ENCODE measurements around the gene IGBP1. TPM values are rescaled to one million over a fixed set of nuclear protein-coding genes. Genes with fewer than 3 reads are reported as not detected.

The IGBP1 gene
- total RNA-seq (64.0 TPM), polyA plus RNA-seq (10 to 100 TPM; 75.9 to 91.3 (median 81.6) TPM)

DNA sequence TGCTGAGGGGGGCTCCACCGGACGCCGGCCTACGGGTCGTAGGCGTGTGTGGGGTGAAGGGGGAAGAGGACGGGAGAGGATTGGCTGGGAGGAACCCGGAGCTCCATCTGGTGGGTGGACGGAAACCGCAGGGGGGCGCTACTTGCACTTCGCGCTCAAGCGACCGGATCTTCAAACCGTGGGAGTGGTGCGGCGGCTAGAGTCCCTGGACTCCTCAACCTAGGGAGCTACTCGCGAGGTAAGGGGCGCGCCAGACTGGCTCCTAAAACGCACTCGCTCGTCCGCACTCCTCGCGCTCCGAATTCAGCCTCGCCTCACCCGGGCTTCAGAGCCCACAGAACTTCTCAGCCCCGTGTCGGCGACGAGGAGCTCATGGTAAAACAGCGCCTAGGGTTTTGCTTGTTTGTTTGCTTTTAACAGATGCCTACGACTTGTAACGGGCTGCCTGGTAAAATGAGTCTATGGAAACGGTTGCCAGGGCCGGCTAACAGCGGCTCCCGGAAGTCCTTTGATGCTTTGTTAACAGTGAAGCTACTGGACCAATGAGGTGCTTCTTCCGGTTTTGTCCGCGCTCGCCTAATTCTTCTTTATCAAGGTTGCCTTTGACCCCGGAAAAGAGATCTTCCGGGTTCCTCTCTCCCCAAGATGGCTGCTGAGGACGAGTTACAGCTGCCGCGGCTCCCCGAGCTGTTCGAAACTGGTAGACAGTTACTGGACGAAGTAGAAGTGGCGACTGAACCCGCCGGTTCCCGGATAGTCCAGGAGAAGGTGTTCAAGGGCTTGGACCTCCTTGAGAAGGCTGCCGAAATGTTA is at the start of gene IGBP1:
Gene IGBP1, plus strand, starts transcription at position 145 of the 813 bp plus-strand sequence. Its CDS starts 501 bp downstream, at position 646.
- H3K4me3 Mint-ChIP-seq, result peak within 1 kb of the TSS; percentile 95 to 99 (median 98)
- peaks cover 13% of the 10 kb centered on the region for H3K36me3 Mint-ChIP-seq
- H3K27ac Mint-ChIP-seq, result peak within 1 kb of the TSS; percentile 97 to 98 (median 97)
- Histone ChIP-seq H3K36me3 (ENCODE audit: control insufficient read depth, insufficient read depth, low read length) (peaks cover 6% of the 10 kb centered on the region), H3K27ac (ENCODE audit: insufficient read depth, low read length, poor library complexity, severe bottlenecking) (peak within 1 kb of the TSS; percentile 86), H3K27me3 (ENCODE audit: control insufficient read depth, insufficient read depth, low read length) (no peaks in the 10 kb centered on the region), H3K4me3 (ENCODE audit: low read depth, low read length) (peak within 1 kb of the TSS; percentile 97), H3K4me1 (ENCODE audit: control insufficient read depth, insufficient read depth, low read length, poor library complexity, severe bottlenecking) (peaks cover 19% of the 10 kb centered on the region), H3K9me3 (ENCODE audit: control insufficient read depth in 2 of 2, low read length in 2 of 2) (no peaks in the 10 kb centered on the region)
- ATAC-seq (ENCODE audit: low read depth in 2 of 2) (peak; percentile 89), DNase-seq (peak; percentile 76 to 92 (median 85))
- H3K9me3 Mint-ChIP-seq, result no peaks in the 10 kb centered on the region
- H3K27me3 Mint-ChIP-seq, result no peaks in the 10 kb centered on the region
- H3K4me1 Mint-ChIP-seq, result peaks cover 0 to 46% (median 20%) of the 10 kb centered on the region in 4 donors

- Mint-ChIP-seq H3K4me3 (no peak overlapping the region), H3K27me3 (peaks cover 8% of the 10 kb centered on the region), H3K36me3 (no peaks in the 10 kb centered on the region), H3K27ac (no peak overlapping the region), H3K9me3 (peaks cover 0 to 1% (median 0%) of the 10 kb centered on the region in 7 donors), H3K4me1 (no peaks in the 10 kb centered on the region)
- no peaks in the 10 kb centered on the region for H3K9me3 ChIP-seq (ENCODE audit: control insufficient read depth in 2 of 2, low read length in 2 of 2)
- no peaks in the 10 kb centered on the region for H3K4me1 ChIP-seq (ENCODE audit: control insufficient read depth, insufficient read depth, low read length, poor library complexity, severe bottlenecking)
- H3K36me3 ChIP-seq (ENCODE audit: control insufficient read depth, insufficient read depth, low read length), result no peaks in the 10 kb centered on the region
- no peak overlapping the region for H3K4me3 ChIP-seq (ENCODE audit: low read depth, low read length)
- DNase-seq, result no peak
- H3K27me3 ChIP-seq (ENCODE audit: control insufficient read depth, insufficient read depth, low read length), result no peaks in the 10 kb centered on the region
- no peak overlapping the region for H3K27ac ChIP-seq (ENCODE audit: insufficient read depth, low read length, poor library complexity, severe bottlenecking)
- ATAC-seq (ENCODE audit: low read depth in 2 of 2), result no peak
Observed at GRCh38 chrX:70084592-70085240, 48.5 kb upstream of the IGBP1 start.

DNA sequence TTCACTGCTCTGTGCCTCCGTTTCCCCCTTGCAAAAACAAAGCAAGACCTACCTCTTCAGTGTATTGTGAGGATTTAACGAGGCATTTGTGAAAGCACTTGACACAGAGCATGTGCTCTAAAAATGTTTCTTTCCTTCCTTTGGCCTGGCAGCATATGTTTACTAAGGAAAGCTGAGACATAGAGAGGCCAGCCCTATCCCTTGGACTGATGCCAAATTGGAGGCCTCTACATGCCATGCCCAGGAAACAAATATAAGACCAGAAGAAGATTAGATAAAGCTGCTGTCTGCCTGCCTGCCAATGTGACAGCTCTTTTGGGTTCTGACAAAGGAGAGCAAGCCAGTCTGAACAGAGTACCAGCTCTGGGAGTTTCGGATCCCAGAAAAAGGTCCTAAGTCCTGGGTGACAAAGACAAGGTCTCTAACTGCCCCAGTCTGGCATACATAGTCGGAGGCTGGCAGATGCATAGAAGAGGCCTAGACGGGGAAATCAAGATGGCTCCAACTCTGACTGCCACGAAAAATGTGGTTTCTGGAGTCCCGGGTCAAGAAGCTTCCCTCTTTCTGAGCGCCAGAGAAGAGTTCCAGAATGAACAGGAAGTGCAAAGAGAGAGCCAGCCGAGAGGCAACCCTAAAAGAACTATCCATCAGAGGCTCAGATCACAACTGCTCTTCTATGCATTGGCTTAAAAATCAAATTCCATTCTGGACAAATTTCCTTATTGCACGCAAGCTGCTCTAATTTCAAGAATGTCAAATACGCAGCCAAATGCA is 45.2 kb upstream of the IGBP1 start:
- Mint-ChIP-seq H3K27me3 (peaks cover 7% of the 10 kb centered on the region), H3K27ac (no peak overlapping the region), H3K9me3 (peaks cover 0 to 1% (median 0%) of the 10 kb centered on the region in 7 donors), H3K36me3 (no peaks in the 10 kb centered on the region), H3K4me1 (no peaks in the 10 kb centered on the region), H3K4me3 (no peak overlapping the region)
- no peak for ATAC-seq (ENCODE audit: low read depth in 2 of 2)
- H3K4me1 ChIP-seq (ENCODE audit: control insufficient read depth, insufficient read depth, low read length, poor library complexity, severe bottlenecking), result no peaks in the 10 kb centered on the region
- no peaks in the 10 kb centered on the region for H3K36me3 ChIP-seq (ENCODE audit: control insufficient read depth, insufficient read depth, low read length)
- H3K27me3 ChIP-seq (ENCODE audit: control insufficient read depth, insufficient read depth, low read length), result no peaks in the 10 kb centered on the region
- H3K27ac ChIP-seq (ENCODE audit: insufficient read depth, low read length, poor library complexity, severe bottlenecking), result no peak overlapping the region
- H3K9me3 ChIP-seq (ENCODE audit: control insufficient read depth in 2 of 2, low read length in 2 of 2), result no peaks in the 10 kb centered on the region
- H3K4me3 ChIP-seq (ENCODE audit: low read depth, low read length), result no peak overlapping the region
- DNase-seq, result no peak

DNA sequence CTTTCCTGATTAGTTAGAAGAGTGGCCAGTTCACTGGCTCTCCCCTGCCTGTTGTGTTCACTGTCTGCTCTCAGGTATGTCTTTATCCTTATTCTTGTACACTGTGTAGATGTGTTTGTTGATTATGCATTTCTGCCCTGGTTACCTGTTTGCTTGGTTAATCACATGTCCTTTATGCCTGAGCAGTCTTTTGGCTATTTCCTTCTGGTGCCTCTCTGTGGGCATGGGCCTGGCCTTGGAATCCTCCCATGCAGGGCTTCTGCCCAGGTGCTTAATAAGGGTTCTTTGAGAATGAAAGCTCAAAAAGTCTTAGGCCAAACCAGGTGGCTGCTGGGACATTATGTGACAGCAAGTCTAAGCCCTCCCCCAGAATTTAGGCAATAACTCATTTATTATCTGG is 44.5 kb upstream of the IGBP1 start:
- no peaks in the 10 kb centered on the region for H3K4me1 Mint-ChIP-seq
- H3K27me3 Mint-ChIP-seq, result peaks cover 7% of the 10 kb centered on the region
- no peak for DNase-seq
- Histone ChIP-seq H3K36me3 (ENCODE audit: control insufficient read depth, insufficient read depth, low read length) (no peaks in the 10 kb centered on the region), H3K27ac (ENCODE audit: insufficient read depth, low read length, poor library complexity, severe bottlenecking) (no peak overlapping the region), H3K27me3 (ENCODE audit: control insufficient read depth, insufficient read depth, low read length) (no peaks in the 10 kb centered on the region), H3K9me3 (ENCODE audit: control insufficient read depth in 2 of 2, low read length in 2 of 2) (no peaks in the 10 kb centered on the region), H3K4me1 (ENCODE audit: control insufficient read depth, insufficient read depth, low read length, poor library complexity, severe bottlenecking) (no peaks in the 10 kb centered on the region), H3K4me3 (ENCODE audit: low read depth, low read length) (no peak overlapping the region)
- H3K36me3 Mint-ChIP-seq, result no peaks in the 10 kb centered on the region
- no peak overlapping the region for H3K27ac Mint-ChIP-seq
- H3K9me3 Mint-ChIP-seq, result peaks cover 0 to 1% (median 0%) of the 10 kb centered on the region in 7 donors
- H3K4me3 Mint-ChIP-seq, result no peak overlapping the region
- no peak for ATAC-seq (ENCODE audit: low read depth in 2 of 2)

DNA sequence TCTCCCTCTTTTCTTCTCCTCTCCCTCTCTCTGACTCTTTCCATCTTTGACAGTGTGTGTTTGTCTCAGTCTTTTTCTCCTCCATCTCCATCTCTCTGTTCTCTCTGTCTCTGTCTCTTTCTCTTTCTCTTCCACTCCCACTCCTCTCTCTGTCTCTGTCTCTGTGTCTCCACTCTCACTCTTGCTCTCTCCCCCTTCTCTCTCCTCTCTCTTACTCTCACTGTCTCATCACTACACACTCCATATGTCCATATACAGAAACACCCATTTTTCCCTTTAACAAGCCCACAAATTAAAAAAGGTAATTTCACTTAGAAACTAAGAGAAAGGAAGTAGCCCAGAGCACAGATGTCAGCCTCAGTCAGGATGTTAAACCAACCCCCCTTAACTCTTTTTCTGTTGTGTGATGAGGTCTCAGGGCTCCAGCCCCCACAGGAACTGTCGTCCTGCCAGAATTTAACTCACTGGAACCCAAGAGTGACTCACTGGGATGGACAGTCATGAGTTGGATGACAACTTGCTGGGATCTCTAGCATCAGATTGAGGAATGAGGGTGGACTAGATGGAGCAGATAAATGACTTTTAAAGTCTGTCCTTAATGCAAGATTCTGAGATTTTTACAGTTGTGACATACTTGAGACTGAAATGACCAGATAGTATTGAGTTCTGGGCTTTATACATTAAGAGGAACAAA is 43.5 kb upstream of the IGBP1 start:
- Histone ChIP-seq H3K27ac (ENCODE audit: insufficient read depth, low read length, poor library complexity, severe bottlenecking) (no peak overlapping the region), H3K4me3 (ENCODE audit: low read depth, low read length) (no peak overlapping the region), H3K9me3 (ENCODE audit: control insufficient read depth in 2 of 2, low read length in 2 of 2) (no peaks in the 10 kb centered on the region), H3K27me3 (ENCODE audit: control insufficient read depth, insufficient read depth, low read length) (no peaks in the 10 kb centered on the region), H3K36me3 (ENCODE audit: control insufficient read depth, insufficient read depth, low read length) (no peaks in the 10 kb centered on the region), H3K4me1 (ENCODE audit: control insufficient read depth, insufficient read depth, low read length, poor library complexity, severe bottlenecking) (no peaks in the 10 kb centered on the region)
- no peaks in the 10 kb centered on the region for H3K36me3 Mint-ChIP-seq
- ATAC-seq (ENCODE audit: low read depth in 2 of 2), result no peak
- H3K9me3 Mint-ChIP-seq, result peaks cover 0 to 1% (median 0%) of the 10 kb centered on the region in 7 donors
- H3K27ac Mint-ChIP-seq, result no peak overlapping the region
- H3K27me3 Mint-ChIP-seq, result peaks cover 7% of the 10 kb centered on the region
- H3K4me1 Mint-ChIP-seq, result no peaks in the 10 kb centered on the region
- no peak overlapping the region for H3K4me3 Mint-ChIP-seq
- no peak for DNase-seq

DNA sequence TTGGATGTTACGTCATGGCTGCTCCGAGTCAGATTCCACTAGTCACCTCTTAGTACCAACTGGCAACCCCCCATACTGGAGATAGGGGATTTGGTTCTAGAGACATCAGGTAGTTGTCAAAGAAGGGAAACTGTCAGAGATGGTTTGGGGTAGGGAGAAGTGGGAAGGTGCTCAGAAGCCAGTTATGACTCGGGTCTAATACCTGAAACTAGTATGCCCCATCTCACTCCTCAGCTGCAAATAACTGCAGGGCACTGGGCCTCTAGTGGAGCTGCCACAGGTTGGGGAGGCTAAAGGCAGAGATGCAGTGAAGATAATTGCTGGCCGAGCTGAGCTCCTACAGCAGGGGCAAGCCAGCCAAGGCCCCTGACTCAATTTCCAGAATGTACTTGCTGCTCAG is 41.0 kb upstream of the IGBP1 start:
- no peaks in the 10 kb centered on the region for H3K9me3 ChIP-seq (ENCODE audit: control insufficient read depth in 2 of 2, low read length in 2 of 2)
- DNase-seq (no peak), ATAC-seq (ENCODE audit: low read depth in 2 of 2) (no peak)
- no peaks in the 10 kb centered on the region for H3K27me3 ChIP-seq (ENCODE audit: control insufficient read depth, insufficient read depth, low read length)
- H3K36me3 ChIP-seq (ENCODE audit: control insufficient read depth, insufficient read depth, low read length), result no peaks in the 10 kb centered on the region
- no peak overlapping the region for H3K4me3 Mint-ChIP-seq
- no peaks in the 10 kb centered on the region for H3K4me1 ChIP-seq (ENCODE audit: control insufficient read depth, insufficient read depth, low read length, poor library complexity, severe bottlenecking)
- H3K27ac ChIP-seq (ENCODE audit: insufficient read depth, low read length, poor library complexity, severe bottlenecking), result no peak overlapping the region
- H3K4me3 ChIP-seq (ENCODE audit: low read depth, low read length), result no peak overlapping the region
- H3K27me3 Mint-ChIP-seq, result peaks cover 7% of the 10 kb centered on the region
- H3K4me1 Mint-ChIP-seq, result no peaks in the 10 kb centered on the region
- H3K36me3 Mint-ChIP-seq, result no peaks in the 10 kb centered on the region
- no peaks in the 10 kb centered on the region for H3K9me3 Mint-ChIP-seq
- no peak overlapping the region for H3K27ac Mint-ChIP-seq

- peaks cover 13% of the 10 kb centered on the region for H3K27me3 Mint-ChIP-seq
- ATAC-seq (ENCODE audit: low read depth in 2 of 2), result no peak
- Histone ChIP-seq H3K4me3 (ENCODE audit: low read depth, low read length) (no peak overlapping the region), H3K36me3 (ENCODE audit: control insufficient read depth, insufficient read depth, low read length) (no peaks in the 10 kb centered on the region), H3K27ac (ENCODE audit: insufficient read depth, low read length, poor library complexity, severe bottlenecking) (no peak overlapping the region), H3K9me3 (ENCODE audit: control insufficient read depth in 2 of 2, low read length in 2 of 2) (no peaks in the 10 kb centered on the region), H3K4me1 (ENCODE audit: control insufficient read depth, insufficient read depth, low read length, poor library complexity, severe bottlenecking) (no peaks in the 10 kb centered on the region), H3K27me3 (ENCODE audit: control insufficient read depth, insufficient read depth, low read length) (no peaks in the 10 kb centered on the region)
- H3K9me3 Mint-ChIP-seq, result peaks cover 0 to 2% (median 0%) of the 10 kb centered on the region in 7 donors
- no peaks in the 10 kb centered on the region for H3K4me1 Mint-ChIP-seq
- DNase-seq, result peak in 1 of 3 donors; percentile 6
- H3K4me3 Mint-ChIP-seq, result no peak overlapping the region
- H3K36me3 Mint-ChIP-seq, result no peaks in the 10 kb centered on the region
- H3K27ac Mint-ChIP-seq, result no peak overlapping the region
Observed at GRCh38 chrX:70096052-70096451, 37.2 kb upstream of the IGBP1 start.

Measured in CD4-positive, CD25-positive, alpha-beta regulatory T cell (primary cell).